ENCODE measurements around the gene AP2B1.
"Not testable (repeated sequence)": the region's sequence is repeated elsewhere in the genome, so short reads cannot be mapped to it uniquely, and the experiment has no call there.

AP2B1 gene

GRCh38 chr17:35575759-35576158 lies 11.4 kb upstream of the AP2B1 start:
- no peak for DNase-seq (ENCODE audit: low read depth in 2 of 2)

- DNase-seq (ENCODE audit: low read depth in 2 of 2): no peak
These were observed 9.3 kb upstream of the AP2B1 start for GRCh38 chr17:35577830-35578196.

GRCh38 chr17:35578197-35578928 lies 8.8 kb upstream of the AP2B1 start, which contains the start of gene PEX12:
TSS of gene PEX12 (minus strand) at chr17:35578571. CDS start at chr17:35578021, 550 bp downstream.
- DNase-seq (ENCODE audit: low read depth in 2 of 2): peak; percentile 72 to 77

GRCh38 chr17:35578929-35579432 lies 8.1 kb upstream of the AP2B1 start:
- DNase-seq (ENCODE audit: low read depth in 2 of 2): no peak

GRCh38 chr17:35584061-35584460 lies 3.1 kb upstream of the AP2B1 start:
- no peak for DNase-seq (ENCODE audit: low read depth in 2 of 2)

GRCh38 chr17:35586569-35587073 lies 501 bp upstream of the AP2B1 start:
- DNase-seq (ENCODE audit: low read depth in 2 of 2): no peak

- no peak for DNase-seq (ENCODE audit: low read depth in 2 of 2)
These were observed 1.2 kb downstream of the AP2B1 start for GRCh38 chr17:35588196-35588920.

GRCh38 chr17:35596072-35596471 lies 8.9 kb downstream of the AP2B1 start:
- no peak for DNase-seq (ENCODE audit: low read depth in 2 of 2)

GRCh38 chr17:35596530-35597233 lies 9.6 kb downstream of the AP2B1 start:
- no peak for DNase-seq (ENCODE audit: low read depth in 2 of 2)

- no peak for DNase-seq (ENCODE audit: low read depth in 2 of 2)
These were observed 10.5 kb downstream of the AP2B1 start for GRCh38 chr17:35597604-35598003.

- DNase-seq (ENCODE audit: low read depth in 2 of 2): no peak
These were observed 16.6 kb downstream of the AP2B1 start for GRCh38 chr17:35603674-35604073.

GRCh38 chr17:35605678-35606077 lies 18.6 kb downstream of the AP2B1 start:
- DNase-seq (ENCODE audit: low read depth in 2 of 2): no peak

GRCh38 chr17:35607239-35607847 lies 20.2 kb downstream of the AP2B1 start:
- DNase-seq (ENCODE audit: low read depth in 2 of 2): no peak

GRCh38 chr17:35609831-35610230 lies 22.7 kb downstream of the AP2B1 start:
- no peak for DNase-seq (ENCODE audit: low read depth in 2 of 2)

GRCh38 chr17:35610746-35611145 lies 23.6 kb downstream of the AP2B1 start:
- DNase-seq (ENCODE audit: low read depth in 2 of 2): not testable (repeated sequence)

GRCh38 chr17:35612924-35613521 lies 25.9 kb downstream of the AP2B1 start:
- DNase-seq (ENCODE audit: low read depth in 2 of 2): no peak

GRCh38 chr17:35614810-35615209 lies 27.7 kb downstream of the AP2B1 start:
- no peak for DNase-seq (ENCODE audit: low read depth in 2 of 2)

GRCh38 chr17:35616536-35616935 lies 29.4 kb downstream of the AP2B1 start:
- no peak for DNase-seq (ENCODE audit: low read depth in 2 of 2)

- no peak for DNase-seq (ENCODE audit: low read depth in 2 of 2)
These were observed 30.4 kb downstream of the AP2B1 start for GRCh38 chr17:35617505-35617904.

- DNase-seq (ENCODE audit: low read depth in 2 of 2): no peak
These were observed 31.5 kb downstream of the AP2B1 start for GRCh38 chr17:35618628-35619027.

GRCh38 chr17:35621768-35622167 lies 34.6 kb downstream of the AP2B1 start:
- DNase-seq (ENCODE audit: low read depth in 2 of 2): no peak

Data from stimulated activated CD8-positive, alpha-beta memory T cell treated with anti-CD3 and anti-CD28 coated beads, Interleukin-2, amount 100 ng/mL, for 1 hour (primary cell).